GM23338 (cell line): ENCODE results near the gene ST6GALNAC6. TPM values are rescaled to one million over a fixed set of nuclear protein-coding genes. Genes with fewer than 3 reads are reported as not detected.

Experiments
- CTCF ChIP-seq, 2 experiments: fragments of 200-600 bp in 1 of 2; sonication (generic) in 1 of 2; conservative IDR thresholded peaks; 2 replicates each; pipeline versions ENCODE4 v1.5.1 to v1.6.1; 2016 to 2017; ENCODE audit warnings: antibody characterized with exemption in 2 of 2, low read depth in 2 of 2, mild to moderate bottlenecking in 2 of 2, moderate library complexity in 1 of 2
- EZH2 ChIP-seq: fragments of 200-600 bp; sonication (generic); IDR thresholded peaks from one replicate; pipeline ENCODE4 v1.8.0; 2017; ENCODE audit warnings: antibody characterized with exemption, mild to moderate bottlenecking, low read depth; ENCODE audit not compliant: unreplicated experiment
- JUNB ChIP-seq: IDR thresholded peaks from one replicate; pipeline ENCODE4 v1.6.1; 2016; ENCODE audit warnings: antibody characterized with exemption; ENCODE audit not compliant: unreplicated experiment
- NANOG ChIP-seq: IDR thresholded peaks from 2 replicates; pipeline ENCODE4 v1.6.1; 2016; ENCODE audit warnings: antibody characterized with exemption, borderline replicate concordance
- POLR2AphosphoS5 ChIP-seq: IDR thresholded peaks from 2 replicates; pipeline ENCODE4 v1.6.1; 2016; ENCODE audit warnings: antibody characterized with exemption, low read depth
- REST ChIP-seq: IDR thresholded peaks from one replicate; pipeline ENCODE4 v1.6.1; 2018; ENCODE audit warnings: antibody characterized with exemption; ENCODE audit not compliant: unreplicated experiment
- ZNF114 ChIP-seq: fragments of 250-450 bp; sonication (Bioruptor Pico); IDR thresholded peaks from 2 replicates; pipeline ENCODE4 v1.5.0; 2020; ENCODE audit warnings: mild to moderate bottlenecking, moderate library complexity
- ZNF462 ChIP-seq: fragments of 250-450 bp; sonication (Bioruptor Pico); IDR thresholded peaks from 2 replicates; pipeline ENCODE4 v1.5.0; 2020; ENCODE audit warnings: mild to moderate bottlenecking, moderate library complexity
- polyA plus RNA-seq: library from polyadenylated mRNA; unstranded; fragments of >200 nt; fragmentation: Nextera tagmentation; extraction: Ambion mirVana; gene quantifications from 2 replicates; pipeline ENCODE4 v1.2.1, GENCODE V29; 2016
- total RNA-seq: library from RNA; depleted of rRNA; stranded (reverse); fragments of >200 nt; shearing (Covaris generic); gene quantifications from 2 replicates; pipeline ENCODE4 v1.2.3, GENCODE V29; 2014

Gene ST6GALNAC6
- total and polyA plus RNA-seq, 2 experiments from 2014 or later, result 20.7 to 39.2 TPM

- TF ChIP-seq ZNF462 (CRISPR knock-in tag), result no peak
- TF ChIP-seq ZNF114 (CRISPR knock-in tag), result no peak
- TF ChIP-seq CTCF (conservative IDR thresholded peaks at IDR 0.05; ENCODE audit: low read depth in 2 of 2), result no peak
- TF ChIP-seq JUNB, result no peak
- no peak for TF ChIP-seq EZH2
- TF ChIP-seq REST, result no peak
- TF ChIP-seq POLR2AphosphoS5, result no peak
- TF ChIP-seq NANOG, result no peak
Measured at GRCh38 chr9:127868278-127868902, 31.0 kb downstream of the ST6GALNAC6 start (continued).
